GM21360 (cell line): ENCODE data around the gene RERE.
"Not testable (repeated sequence)": the region's sequence is repeated elsewhere in the genome, so short reads cannot be mapped to it uniquely, and the experiment has no call there.

Experiments used
- ATAC-seq: cut with Tn5 transposase; IDR thresholded peaks from one replicate; pipeline ENCODE4 v1.9.1; 2021; ENCODE audit warnings: mild to moderate bottlenecking, moderate library complexity; ENCODE audit not compliant: unreplicated experiment

The RERE gene

GRCh38 chr1:8394456-8395321, 422.8 kb downstream of the RERE start:
- no peak for ATAC-seq

- no peak for ATAC-seq
Measured at GRCh38 chr1:8392522-8392921, 424.9 kb downstream of the RERE start.

- no peak for ATAC-seq
Measured at GRCh38 chr1:8390707-8391106, 426.7 kb downstream of the RERE start.

- no peak for ATAC-seq
Measured at GRCh38 chr1:8389958-8390535, 427.4 kb downstream of the RERE start.

- ATAC-seq = no peak
Measured at GRCh38 chr1:8388732-8389562, 428.5 kb downstream of the RERE start.

- no peak for ATAC-seq
Measured at GRCh38 chr1:8386247-8386646, 431.2 kb downstream of the RERE start.

- ATAC-seq = no peak
Measured at GRCh38 chr1:8384577-8384976, 432.9 kb downstream of the RERE start.

GRCh38 chr1:8384088-8384487, 433.4 kb downstream of the RERE start:
- ATAC-seq = no peak

GRCh38 chr1:8382608-8383505, 434.6 kb downstream of the RERE start:
- no peak for ATAC-seq

- no peak for ATAC-seq
Measured at GRCh38 chr1:8382051-8382505, 435.4 kb downstream of the RERE start.

GRCh38 chr1:8381618-8382017, 435.8 kb downstream of the RERE start:
- no peak for ATAC-seq

GRCh38 chr1:8380310-8380709, 437.1 kb downstream of the RERE start:
- not testable (repeated sequence) for ATAC-seq

GRCh38 chr1:8379513-8380186, 437.8 kb downstream of the RERE start:
- ATAC-seq = no peak

- no peak for ATAC-seq
Measured at GRCh38 chr1:8378981-8379470, 438.4 kb downstream of the RERE start.

GRCh38 chr1:8378178-8378577, 439.3 kb downstream of the RERE start:
- ATAC-seq = no peak

GRCh38 chr1:8377271-8377981, 440.0 kb downstream of the RERE start:
- no peak for ATAC-seq

GRCh38 chr1:8376358-8376840, 441.0 kb downstream of the RERE start:
- ATAC-seq = no peak

GRCh38 chr1:8374812-8375211, 442.6 kb downstream of the RERE start:
- ATAC-seq = no peak

- no peak for ATAC-seq
Measured at GRCh38 chr1:8374356-8374755, 443.1 kb downstream of the RERE start.
